ENCODE data around the gene PRMT9. TPM values are rescaled to one million over a fixed set of nuclear protein-coding genes. Genes with fewer than 3 reads are reported as not detected.

The PRMT9 gene
- total RNA-seq, 2 donors from 2014 or later, result 4.9 to 6.4 TPM

- Histone ChIP-seq H3K9ac (ENCODE audit: low read depth in 2 of 2, low read length in 2 of 2) (no peak overlapping the region), H3K9me3 (no peaks in the 10 kb centered on the region), H3K4me1 (no peaks in the 10 kb centered on the region), H3K27me3 (no peaks in the 10 kb centered on the region), H3K4me3 (no peak overlapping the region), H3K27ac (no peak overlapping the region), H3K36me3 (no peaks in the 10 kb centered on the region)
- intact Hi-C loops (cut with DNase I), result loop anchor here (5.0 to 10.0 kb wide), 2 partner anchors 428 to 576 kb away; no protein-coding TSS in a partner anchor
- peak; percentile 42 for TF ChIP-seq CTCF (IDR thresholded peaks at IDR 0.05)
- peak; percentile 40 for DNase-seq
Measured at GRCh38 chr4:147590249-147590920, 93.6 kb downstream of the PRMT9 start.

GRCh38 chr4:147589586-147589985 is 94.4 kb downstream of the PRMT9 start:
- Histone ChIP-seq H3K9ac (ENCODE audit: low read depth in 2 of 2, low read length in 2 of 2) (no peak overlapping the region), H3K9me3 (no peaks in the 10 kb centered on the region), H3K27ac (no peak overlapping the region), H3K4me1 (no peaks in the 10 kb centered on the region), H3K36me3 (no peaks in the 10 kb centered on the region), H3K27me3 (no peaks in the 10 kb centered on the region), H3K4me3 (no peak overlapping the region)
- TF ChIP-seq CTCF (IDR thresholded peaks at IDR 0.05), result no peak
- intact Hi-C loops (cut with DNase I), result no loop called here
- DNase-seq, result no peak

Other genes starting within 250 kb of the PRMT9 start
- 1 to 10 TPM in 1 of 2 donors, under 1 TPM in 1; 0.91 to 1.8 TPM for gene EDNRA, start 203.1 kb downstream of the PRMT9 start, total RNA-seq
- 10 to 100 TPM; 36.4 to 43.5 TPM for gene TMEM184C, start 66.8 kb downstream of the PRMT9 start, total RNA-seq
- gene ARHGAP10, start 47.9 kb upstream of the PRMT9 start, total RNA-seq, result 1 to 10 TPM; 4.4 to 7.1 TPM